Measurements from ENCODE around the gene BBS9. TPM values are rescaled to one million over a fixed set of nuclear protein-coding genes. Genes with fewer than 3 reads are reported as not detected.
A peak's percentile ranks its signal among the peaks of the same experiment; 100 is the strongest.

The BBS9 gene
- polyA plus RNA-seq, 12 donors: 8.1 to 24.4 (median 19.3) TPM; not detected in 1

DNA sequence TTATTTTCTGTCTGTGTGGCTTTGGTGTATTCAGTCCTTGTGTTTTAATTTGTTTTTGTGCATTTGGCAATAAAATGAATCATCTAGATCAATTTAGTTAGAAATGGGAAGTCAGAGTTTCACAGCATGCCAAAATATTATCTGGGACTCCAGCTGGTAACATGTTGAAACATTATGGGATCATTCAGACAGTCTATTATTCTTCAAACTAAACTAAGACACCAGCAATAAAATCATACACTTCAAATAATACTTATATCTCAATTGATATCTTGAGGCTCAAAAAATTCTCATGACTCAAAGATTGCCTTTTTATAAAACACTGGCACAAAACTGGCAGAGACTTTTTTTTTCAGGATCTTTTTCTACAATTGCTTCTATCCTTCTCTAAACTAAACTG is 14.4 kb upstream of the BBS9 start:
- no peak for DNase-seq

- no peak for DNase-seq
Measured at GRCh38 chr7:33118383-33118782, 11.0 kb upstream of the BBS9 start.

DNA sequence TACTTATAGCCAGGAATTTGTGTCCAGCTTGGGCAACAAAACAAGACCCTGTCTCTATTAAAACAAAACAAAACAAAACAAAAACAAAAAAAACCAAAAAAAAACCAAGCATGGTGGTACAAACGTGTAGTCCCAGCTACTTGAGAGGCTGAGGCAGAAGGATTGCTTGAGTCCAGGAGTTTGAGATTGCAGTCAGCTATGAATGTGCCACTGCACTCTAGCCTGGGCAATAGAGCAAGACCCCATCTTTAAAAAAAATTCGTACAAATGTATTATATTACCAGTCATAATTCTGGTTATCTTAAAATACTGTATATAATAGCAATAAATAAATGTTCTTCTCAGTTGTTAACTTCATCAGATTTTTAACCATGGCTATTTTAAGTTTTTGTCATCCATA is 2.3 kb upstream of the BBS9 start:
- no peak for DNase-seq

DNA sequence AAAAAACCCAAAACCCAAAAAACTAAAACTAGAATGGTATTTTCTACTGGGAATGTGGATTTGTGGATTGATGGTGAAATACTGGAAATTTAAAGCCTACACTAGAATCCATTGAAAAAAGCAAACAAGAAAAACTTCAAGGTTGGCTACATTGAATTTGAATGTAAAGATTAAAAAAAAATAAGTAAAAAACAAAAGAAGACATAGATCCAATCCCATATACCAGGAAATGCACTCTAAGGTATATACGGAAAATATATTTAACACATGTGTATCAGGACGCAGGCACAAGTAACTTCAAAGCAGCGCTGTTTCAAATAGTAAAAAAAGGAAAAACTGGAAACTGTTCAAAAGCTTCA is 754 bp upstream of the BBS9 start:
- no peak for DNase-seq

DNA sequence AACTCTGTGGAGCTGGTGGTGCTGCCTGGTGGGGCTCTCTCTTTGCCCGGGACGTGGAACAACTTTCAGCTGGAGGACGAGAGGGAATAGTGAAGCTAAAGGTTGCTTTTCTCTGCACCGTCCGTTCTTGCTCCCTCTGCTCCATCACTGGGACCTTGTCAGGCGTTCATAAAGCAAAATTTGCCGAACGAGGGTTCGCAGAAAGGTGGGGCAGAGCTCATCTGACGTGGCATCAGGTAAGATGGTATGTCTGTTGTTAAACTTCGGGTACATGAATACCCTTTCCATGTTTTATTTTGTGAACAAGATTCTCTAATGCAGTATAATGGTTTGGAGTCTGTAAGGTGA is 416 bp downstream of the BBS9 start:
- peak; percentile 10 for DNase-seq

GRCh38 chr7:33130184-33130583 is 820 bp downstream of the BBS9 start:
- DNase-seq: peak; percentile 8

- no peak for DNase-seq
Measured at GRCh38 chr7:33137103-33137502, 7.7 kb downstream of the BBS9 start.

DNA sequence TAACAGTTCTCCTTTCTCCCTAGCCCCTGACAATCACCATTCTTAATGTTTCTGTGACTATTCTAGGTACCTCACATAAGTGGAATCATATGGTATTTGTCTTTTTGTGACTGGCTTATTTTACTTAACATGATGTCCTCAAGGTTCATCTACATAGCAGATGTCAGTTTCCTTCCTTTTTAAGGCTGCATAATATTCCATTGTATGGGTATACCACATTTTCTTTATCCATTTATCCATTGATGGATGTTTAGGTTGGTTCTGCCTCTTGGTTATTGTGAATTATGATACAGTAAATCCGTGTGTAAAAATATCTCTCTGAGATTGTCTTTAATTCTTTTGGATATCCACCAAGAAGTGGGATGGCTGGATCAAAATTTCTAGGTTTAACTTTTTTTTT is 13.2 kb downstream of the BBS9 start:
- DNase-seq: no peak

DNA sequence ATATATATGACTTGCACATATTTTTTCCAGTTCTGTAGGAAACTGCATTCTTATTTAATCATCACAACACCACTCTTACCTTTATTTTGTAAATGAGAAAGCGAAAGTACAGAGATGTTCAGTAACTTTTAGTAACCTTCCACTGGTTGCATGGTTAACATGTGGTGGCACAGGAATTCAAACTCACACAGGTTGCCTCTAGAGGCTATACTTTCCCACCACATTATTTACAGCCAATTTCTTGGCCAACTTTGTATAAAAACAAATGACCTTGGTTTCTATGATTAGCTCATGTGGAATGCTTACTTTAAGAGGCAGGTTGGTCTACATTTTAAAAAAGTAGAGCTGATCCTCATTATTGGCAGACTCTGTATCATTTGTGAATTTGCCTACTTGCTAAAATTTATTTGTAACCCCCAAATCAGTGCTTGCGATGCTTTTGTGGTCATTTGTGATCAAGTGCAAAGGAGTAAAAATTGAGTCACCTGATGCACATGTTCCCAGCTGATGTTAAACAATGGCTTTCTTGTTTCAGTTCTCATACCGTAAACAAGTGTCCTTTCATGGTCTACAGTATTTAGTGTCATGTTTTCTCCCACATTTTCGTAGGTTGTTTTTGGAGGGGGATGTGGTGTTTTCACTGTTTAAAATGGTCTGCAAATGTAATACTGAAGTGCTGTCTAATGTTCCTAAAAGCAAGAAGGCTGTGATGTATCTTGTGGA is 14.8 kb downstream of the BBS9 start:
- no peak for DNase-seq

DNA sequence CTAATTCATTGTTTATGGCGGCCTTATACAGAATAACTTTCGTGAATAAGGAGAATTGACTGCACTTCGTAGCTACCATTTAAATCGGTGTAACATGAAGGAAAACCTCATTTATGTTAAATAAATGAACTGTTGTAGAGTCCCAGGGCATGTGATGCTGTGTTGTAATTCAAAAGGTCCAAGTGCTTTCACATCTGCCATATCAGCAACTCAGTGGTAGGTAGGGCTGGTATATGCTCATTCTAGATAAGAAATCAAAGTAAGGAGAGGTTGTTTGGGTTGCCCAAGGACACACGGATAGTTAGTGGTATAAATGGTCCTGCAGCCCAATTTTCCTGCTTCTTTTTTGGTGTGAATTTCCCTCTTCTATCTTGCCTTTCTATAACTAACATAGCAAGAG is 15.8 kb downstream of the BBS9 start:
- no peak for DNase-seq

GRCh38 chr7:33152087-33152486 is 22.7 kb downstream of the BBS9 start:
- DNase-seq: no peak

DNA sequence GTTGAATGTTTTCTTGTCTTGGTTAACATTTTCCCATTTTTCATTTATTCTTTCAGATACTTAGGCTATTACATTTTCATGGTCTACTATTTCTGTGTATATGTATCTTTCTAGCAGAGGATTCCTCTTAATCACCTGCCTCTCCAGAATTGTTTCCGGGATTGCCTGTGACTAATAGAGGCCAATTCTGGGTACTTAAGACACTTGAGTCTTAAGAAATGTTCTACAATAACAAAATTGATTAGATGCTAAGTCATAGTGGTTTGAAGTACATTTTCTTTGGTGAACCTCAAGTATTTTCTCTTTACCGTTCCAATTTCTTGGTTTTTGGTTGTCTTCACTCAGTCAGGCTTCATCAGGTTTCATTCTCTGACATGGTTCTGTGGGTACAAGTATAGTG is 26.4 kb downstream of the BBS9 start:
- no peak for DNase-seq

DNA sequence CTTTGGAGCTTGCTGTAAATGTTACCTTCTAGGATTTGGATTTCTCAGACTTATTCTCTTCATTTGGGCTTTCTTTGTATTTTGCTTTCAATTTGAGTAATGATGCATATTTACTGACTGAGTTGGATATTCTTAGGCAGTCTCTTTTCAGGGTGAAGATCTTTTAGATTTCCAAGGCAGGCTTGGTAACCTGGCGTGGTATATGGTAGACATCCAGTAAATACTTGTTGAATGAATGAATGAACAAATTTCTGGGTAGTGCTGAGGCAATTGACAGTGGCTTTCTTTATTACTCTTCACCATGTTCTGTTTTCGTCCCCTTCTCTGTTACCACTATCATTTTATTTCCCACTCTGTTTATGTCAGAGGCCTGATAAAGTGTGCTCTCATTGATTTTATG is 27.1 kb downstream of the BBS9 start:
- DNase-seq: no peak

- peak; percentile 25 for DNase-seq
Measured at GRCh38 chr7:33157311-33157710, 27.9 kb downstream of the BBS9 start.

DNA sequence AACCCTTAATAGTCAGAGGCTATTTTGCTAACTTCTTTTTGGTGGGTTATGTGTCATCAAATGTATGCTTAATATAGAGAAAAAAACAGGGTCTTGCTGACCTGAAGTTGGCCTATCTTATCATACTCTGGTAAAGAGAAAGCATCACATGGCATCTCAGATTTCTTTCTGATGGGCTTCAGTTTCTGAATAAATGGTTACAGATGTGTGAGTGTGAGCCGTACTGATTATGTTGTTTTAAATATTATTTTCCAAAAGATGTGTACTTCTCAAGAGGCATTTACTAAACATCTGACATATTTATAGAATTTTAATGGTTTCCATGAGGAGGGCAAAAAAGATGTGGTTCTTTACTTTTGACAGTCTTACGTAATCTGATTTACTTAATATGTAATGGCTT is 28.4 kb downstream of the BBS9 start:
- peak; percentile 4 for DNase-seq

GRCh38 chr7:33177876-33178275 is 48.5 kb downstream of the BBS9 start:
- no peak for DNase-seq

DNA sequence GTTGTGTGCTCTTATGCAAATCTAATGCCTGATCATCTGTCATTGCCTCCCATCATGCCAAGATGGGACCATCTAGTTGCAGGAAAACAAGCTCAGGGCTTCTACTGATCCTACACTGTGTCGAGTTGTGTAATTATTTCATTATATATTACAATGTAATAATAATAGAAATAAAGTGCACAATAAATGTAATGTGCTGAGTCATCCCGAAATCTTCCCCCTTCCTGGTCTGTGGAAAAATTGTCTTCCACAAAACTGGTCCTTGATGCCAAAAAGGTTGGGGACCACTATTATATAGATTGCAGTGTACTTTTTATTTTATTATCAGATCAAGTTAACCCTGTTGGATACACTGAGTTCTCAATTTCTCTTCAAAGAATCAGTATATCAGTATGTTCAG is 50.2 kb downstream of the BBS9 start:
- no peak for DNase-seq

DNA sequence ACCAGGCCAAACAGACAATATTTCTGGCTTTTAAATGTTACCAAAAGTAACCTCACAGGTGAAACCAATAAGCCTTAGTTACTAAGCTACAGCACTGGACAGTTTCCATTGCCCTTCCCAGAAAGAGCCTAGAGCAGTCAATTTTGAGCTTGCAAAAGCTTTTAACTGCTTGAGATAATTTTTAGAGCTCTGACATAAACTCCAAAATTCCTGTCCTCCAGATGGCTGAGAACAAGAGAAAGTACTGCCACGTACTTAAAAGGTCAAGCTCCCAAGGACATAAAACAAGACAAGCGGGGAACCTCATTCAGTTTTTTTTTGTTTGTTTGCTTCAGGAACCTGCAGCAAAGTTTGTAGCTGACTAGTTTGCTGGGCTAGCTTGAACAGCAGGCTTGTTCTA is 54.1 kb downstream of the BBS9 start:
- DNase-seq: no peak

- DNase-seq: no peak
Measured at GRCh38 chr7:33184828-33185227, 55.5 kb downstream of the BBS9 start.

- peak; percentile 67 for DNase-seq
Measured at GRCh38 chr7:33185786-33186185, 56.4 kb downstream of the BBS9 start.

GRCh38 chr7:33186192-33186591 is 56.8 kb downstream of the BBS9 start:
- DNase-seq: no peak

DNA sequence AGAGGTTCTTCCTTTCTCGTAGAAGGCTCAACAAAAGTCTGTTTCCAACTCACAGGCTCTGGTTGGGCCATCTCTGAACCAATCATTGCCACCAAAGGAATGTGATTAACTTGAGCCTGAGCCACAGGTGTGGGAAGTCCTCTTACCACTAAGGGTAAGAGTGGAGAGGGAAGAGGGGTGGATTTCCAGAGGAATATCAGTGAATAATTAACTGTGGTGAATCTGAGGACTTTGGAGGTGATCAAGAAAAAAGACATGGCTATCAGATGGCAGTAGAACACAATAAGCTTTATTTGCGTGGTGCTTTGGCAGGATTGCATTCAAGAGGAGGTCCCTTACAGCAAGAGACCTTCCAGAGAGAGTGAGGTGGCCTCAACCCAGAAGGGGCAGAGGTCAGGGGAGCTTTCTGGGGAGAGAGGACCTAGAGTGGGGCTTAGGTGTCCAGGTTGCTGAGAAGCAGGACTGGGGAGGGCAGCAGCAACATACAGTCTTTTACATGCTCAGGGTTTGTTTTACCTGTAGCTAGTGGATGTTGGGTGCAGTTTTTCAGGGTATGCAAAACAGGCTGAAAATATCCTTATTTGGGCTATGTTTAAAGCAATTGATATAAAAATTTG is 61.4 kb downstream of the BBS9 start:
- no peak for DNase-seq

DNA sequence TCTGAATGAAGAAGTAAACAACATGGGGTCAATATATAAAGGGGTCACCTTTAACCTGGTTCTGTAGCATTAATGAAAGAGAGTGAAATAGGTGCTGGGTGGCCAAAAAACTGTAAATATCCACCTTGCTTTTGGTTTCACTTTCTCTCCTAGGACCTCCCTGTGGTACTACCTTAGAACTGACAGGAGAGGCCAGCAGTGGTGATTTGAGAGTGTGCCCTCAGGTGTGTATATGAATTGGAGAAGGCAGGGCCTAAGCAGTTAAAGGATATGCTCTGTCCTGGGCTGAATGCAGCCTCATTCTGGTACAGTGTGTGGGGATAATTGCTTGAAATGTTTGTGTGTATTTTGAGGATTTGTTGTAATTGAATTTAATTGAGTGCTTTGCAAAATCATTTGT is 62.0 kb downstream of the BBS9 start:
- no peak for DNase-seq

- DNase-seq: no peak
Measured at GRCh38 chr7:33192695-33193291, 63.4 kb downstream of the BBS9 start.

All from muscle of arm (tissue), 12 donors.